ENCODE measurements around the gene BEST4. TPM values are rescaled to one million over a fixed set of nuclear protein-coding genes. Genes with fewer than 3 reads are reported as not detected.
"Not testable (repeated sequence)": the region's sequence is repeated elsewhere in the genome, so short reads cannot be mapped to it uniquely, and the experiment has no call there.

Gene BEST4
- total RNA-seq, 5 donors from 2014 or later (not counting 1 experiment from before 2014, with no cell fraction given): 0.75 to 2.4 (median 1.6) TPM

DNA sequence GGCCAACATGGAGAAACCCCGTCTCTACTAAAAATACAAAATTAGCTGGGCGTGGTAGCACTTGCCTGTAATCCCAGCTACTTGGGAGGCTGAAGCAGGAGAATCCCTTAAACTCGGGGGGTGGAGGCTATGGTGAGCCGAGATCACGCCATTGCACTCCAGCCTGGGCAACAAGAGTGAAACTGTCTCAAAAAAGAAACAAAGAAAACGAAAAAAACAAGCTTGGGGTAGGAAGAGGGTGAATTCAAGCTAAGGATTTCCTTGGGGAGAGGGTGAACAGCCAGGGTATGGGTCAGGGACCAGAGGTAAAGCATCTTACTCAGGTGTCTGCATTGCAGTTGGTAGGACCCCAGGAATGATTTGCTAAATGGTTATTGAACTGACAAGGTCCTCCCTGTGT is 21.5 kb downstream of the BEST4 start:
- not testable (repeated sequence) for H3K27me3 Mint-ChIP-seq; H3K9me3 ChIP-seq; ATAC-seq (replicated peaks in 1 of 4); H3K9me3 Mint-ChIP-seq; H3K4me3 ChIP-seq (ENCODE audit: control insufficient read depth in 1 of 2, extremely low read depth in 1 of 2, low read length in 1 of 2); H3K4me1 ChIP-seq (ENCODE audit: control insufficient read depth in 1 of 2, extremely low read depth in 1 of 2, insufficient read depth in 2 of 2, low read length in 2 of 2); H3K4me3 Mint-ChIP-seq; H3K36me3 Mint-ChIP-seq; H3K4me1 Mint-ChIP-seq; H3K36me3 ChIP-seq (ENCODE audit: control insufficient read depth in 2 of 2, extremely low read depth in 1 of 2, insufficient read depth in 1 of 2, low read length in 1 of 2); DNase-seq; H3K27me3 ChIP-seq (replicated peaks in 1 of 2; ENCODE audit: control insufficient read depth in 2 of 2, extremely low read depth in 1 of 2, insufficient read depth in 2 of 2, low read length in 1 of 2); H3K27ac Mint-ChIP-seq; H3K27ac ChIP-seq (ENCODE audit: low read length)
- WGBS (ENCODE audit: insufficient coverage): 98% methylated on average over 4 of the region's 6 CpGs
- POLR2A ChIA-PET: interaction anchor here (0.6 to 0.7 kb wide), 2 partner anchors 9 to 531 kb away, joined by 3 read pairs; partner anchors contain the start of gene RPS8 (in 1 of the 2)
- CTCF ChIA-PET: interaction anchor here (0.6 to 0.9 kb wide), 2 partner anchors 21 to 38 kb away, joined by 3 read pairs; no protein-coding TSS in a partner anchor

DNA sequence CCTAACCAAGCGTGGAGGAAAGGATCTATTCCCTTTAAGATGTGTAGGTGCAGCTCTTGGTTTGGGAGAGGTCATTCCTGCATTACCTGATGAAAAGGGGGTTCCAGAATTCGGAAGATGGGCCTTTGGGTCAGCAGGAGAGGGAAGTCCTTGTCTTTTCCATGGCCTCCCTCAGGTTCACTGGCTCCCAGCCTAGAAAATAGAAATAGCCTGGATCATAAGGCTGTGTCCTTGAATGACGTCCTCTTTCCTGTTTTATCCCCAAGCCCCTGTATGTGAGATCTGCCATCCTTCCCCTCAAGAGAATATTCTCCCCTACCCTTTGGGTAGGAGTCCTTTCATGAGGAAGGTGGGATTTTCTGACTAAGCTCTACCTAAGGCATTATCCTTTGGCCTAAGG is 27.1 kb downstream of the BEST4 start:
- Mint-ChIP-seq H3K4me1 (peaks cover 0 to 7% (median 3%) of the 10 kb centered on the region in 3 donors), H3K36me3 (no peaks in the 10 kb centered on the region), H3K4me3 (no peak overlapping the region), H3K27me3 (no peaks in the 10 kb centered on the region), H3K9me3 (no peaks in the 10 kb centered on the region), H3K27ac (no peak overlapping the region)
- Histone ChIP-seq H3K9me3 (no peaks in the 10 kb centered on the region), H3K36me3 (ENCODE audit: control insufficient read depth in 2 of 2, extremely low read depth in 1 of 2, insufficient read depth in 1 of 2, low read length in 1 of 2) (peaks cover 0 to 7% of the 10 kb centered on the region in 2 donors), H3K4me3 (ENCODE audit: control insufficient read depth in 1 of 2, extremely low read depth in 1 of 2, low read length in 1 of 2) (no peak overlapping the region), H3K4me1 (ENCODE audit: control insufficient read depth in 1 of 2, extremely low read depth in 1 of 2, insufficient read depth in 2 of 2, low read length in 2 of 2) (peaks cover 0 to 7% of the 10 kb centered on the region in 2 experiments), H3K27me3 (replicated peaks in 1 of 2; ENCODE audit: control insufficient read depth in 2 of 2, extremely low read depth in 1 of 2, insufficient read depth in 2 of 2, low read length in 1 of 2) (no peaks in the 10 kb centered on the region), H3K27ac (ENCODE audit: low read length) (no peak overlapping the region)
- DNase-seq: no peak
- 92% methylated on average over 2 of the region's 3 CpGs for WGBS (ENCODE audit: insufficient coverage)
- ATAC-seq (replicated peaks in 1 of 4): no peak
- POLR2A ChIA-PET: interaction anchor here (0.5 to 0.6 kb wide), 2 partner anchors 310 to 543 kb away, joined by 4 to 5 read pairs; no protein-coding TSS in a partner anchor
- CTCF ChIA-PET: no interaction called here

DNA sequence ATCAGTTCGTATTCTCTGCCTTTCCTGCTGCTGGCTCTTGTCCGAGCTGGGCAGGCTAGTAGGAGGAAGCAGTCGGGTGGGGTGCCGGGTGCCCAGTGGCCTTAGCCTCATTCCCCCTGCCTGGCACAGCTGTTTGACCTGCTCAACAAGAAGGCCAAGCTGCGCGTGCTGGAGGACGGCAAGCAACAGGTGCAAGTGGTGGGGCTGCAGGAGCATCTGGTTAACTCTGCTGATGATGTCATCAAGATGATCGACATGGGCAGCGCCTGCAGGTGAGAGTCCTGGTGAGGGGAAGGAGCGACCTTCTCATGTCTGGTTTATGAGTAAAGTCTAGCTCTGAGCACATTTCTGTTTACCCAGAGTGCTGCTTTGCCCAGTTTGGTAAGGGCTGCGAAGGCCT is 28.9 kb downstream of the BEST4 start:
- ATAC-seq (replicated peaks in 1 of 4): no peak
- Mint-ChIP-seq H3K9me3 (no peaks in the 10 kb centered on the region), H3K4me1 (peaks cover 0 to 7% (median 3%) of the 10 kb centered on the region in 3 donors), H3K36me3 (no peaks in the 10 kb centered on the region), H3K4me3 (no peak overlapping the region), H3K27ac (no peak overlapping the region), H3K27me3 (no peaks in the 10 kb centered on the region)
- DNase-seq: no peak
- peaks cover 0 to 7% of the 10 kb centered on the region in 2 experiments for H3K4me1 ChIP-seq (ENCODE audit: control insufficient read depth in 1 of 2, extremely low read depth in 1 of 2, insufficient read depth in 2 of 2, low read length in 2 of 2)
- POLR2A ChIA-PET: no interaction called here
- H3K36me3 ChIP-seq (ENCODE audit: control insufficient read depth in 2 of 2, extremely low read depth in 1 of 2, insufficient read depth in 1 of 2, low read length in 1 of 2): peaks cover 0 to 7% of the 10 kb centered on the region in 2 donors
- no peaks in the 10 kb centered on the region for H3K27me3 ChIP-seq (replicated peaks in 1 of 2; ENCODE audit: control insufficient read depth in 2 of 2, extremely low read depth in 1 of 2, insufficient read depth in 2 of 2, low read length in 1 of 2)
- CTCF ChIA-PET: interaction anchor here in 1 of 2 donors (0.5 kb wide), 1 partner anchor 38 kb away, joined by 3 read pairs; no protein-coding TSS in a partner anchor
- H3K4me3 ChIP-seq (ENCODE audit: control insufficient read depth in 1 of 2, extremely low read depth in 1 of 2, low read length in 1 of 2): no peak overlapping the region
- no peak overlapping the region for H3K27ac ChIP-seq (ENCODE audit: low read length)
- H3K9me3 ChIP-seq: no peaks in the 10 kb centered on the region
- 99% methylated on average over 11 of the region's 11 CpGs for WGBS (ENCODE audit: insufficient coverage)

DNA sequence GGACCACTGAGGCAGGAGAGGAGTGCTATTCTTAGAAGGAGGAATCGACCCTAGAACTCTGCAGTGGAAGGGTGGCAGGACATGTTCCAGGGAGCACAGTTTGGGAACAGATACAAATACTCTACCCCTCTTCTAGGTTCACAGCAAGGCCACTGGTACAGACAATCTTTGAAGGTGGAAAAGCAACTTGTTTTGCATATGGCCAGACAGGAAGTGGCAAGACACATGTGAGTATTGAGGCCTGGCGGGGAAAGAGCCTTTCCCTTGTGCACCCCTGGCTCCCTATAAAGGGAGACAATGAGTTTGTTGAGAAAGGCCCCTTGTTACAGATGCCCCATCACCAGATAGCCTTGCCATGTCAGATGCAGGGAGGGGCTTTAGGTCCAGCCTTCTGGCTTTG is 30.6 kb downstream of the BEST4 start:
- Histone ChIP-seq H3K4me3 (ENCODE audit: control insufficient read depth in 1 of 2, extremely low read depth in 1 of 2, low read length in 1 of 2) (no peak overlapping the region), H3K36me3 (ENCODE audit: control insufficient read depth in 2 of 2, extremely low read depth in 1 of 2, insufficient read depth in 1 of 2, low read length in 1 of 2) (peaks cover 0 to 3% of the 10 kb centered on the region in 2 donors), H3K27me3 (replicated peaks in 1 of 2; ENCODE audit: control insufficient read depth in 2 of 2, extremely low read depth in 1 of 2, insufficient read depth in 2 of 2, low read length in 1 of 2) (no peaks in the 10 kb centered on the region), H3K4me1 (ENCODE audit: control insufficient read depth in 1 of 2, extremely low read depth in 1 of 2, insufficient read depth in 2 of 2, low read length in 2 of 2) (peaks cover 0 to 7% of the 10 kb centered on the region in 2 experiments), H3K9me3 (no peaks in the 10 kb centered on the region), H3K27ac (ENCODE audit: low read length) (no peak overlapping the region)
- POLR2A ChIA-PET: interaction anchor here in 1 of 2 donors (0.6 kb wide), 1 partner anchor 56 kb away, joined by 3 read pairs; no protein-coding TSS in a partner anchor
- H3K36me3 Mint-ChIP-seq: no peaks in the 10 kb centered on the region
- ATAC-seq (replicated peaks in 1 of 4) (no peak), DNase-seq (no peak)
- H3K4me1 Mint-ChIP-seq: peaks cover 3 to 11% (median 5%) of the 10 kb centered on the region in 3 donors
- no peaks in the 10 kb centered on the region for H3K27me3 Mint-ChIP-seq
- CTCF ChIA-PET: no interaction called here
- no peak overlapping the region for H3K4me3 Mint-ChIP-seq
- no peak overlapping the region for H3K27ac Mint-ChIP-seq
- H3K9me3 Mint-ChIP-seq: no peaks in the 10 kb centered on the region
- WGBS (ENCODE audit: insufficient coverage): no CpG with 5 or more reads among the region's 2 CpGs

DNA sequence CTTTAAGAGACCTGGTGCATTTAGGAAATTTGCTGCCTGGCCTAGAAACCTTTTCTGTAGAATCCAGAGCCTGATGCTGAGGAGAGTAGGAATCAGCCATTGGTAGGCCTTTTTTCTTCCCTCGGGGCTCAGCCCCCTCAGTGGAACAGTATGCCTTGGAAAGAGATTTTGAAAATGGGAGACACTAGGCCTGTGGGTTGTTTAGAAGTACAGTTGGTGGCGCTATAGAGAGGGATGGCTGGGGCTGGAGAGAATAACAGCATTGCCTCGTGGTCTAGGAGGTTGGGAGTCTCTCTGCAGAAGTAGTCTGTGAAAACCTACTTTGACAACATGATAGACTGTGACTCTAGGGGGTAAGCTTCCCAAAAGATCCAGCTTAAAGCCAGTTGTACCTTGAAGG is 40.1 kb downstream of the BEST4 start:
- no peak for ATAC-seq (replicated peaks in 1 of 4)

DNA sequence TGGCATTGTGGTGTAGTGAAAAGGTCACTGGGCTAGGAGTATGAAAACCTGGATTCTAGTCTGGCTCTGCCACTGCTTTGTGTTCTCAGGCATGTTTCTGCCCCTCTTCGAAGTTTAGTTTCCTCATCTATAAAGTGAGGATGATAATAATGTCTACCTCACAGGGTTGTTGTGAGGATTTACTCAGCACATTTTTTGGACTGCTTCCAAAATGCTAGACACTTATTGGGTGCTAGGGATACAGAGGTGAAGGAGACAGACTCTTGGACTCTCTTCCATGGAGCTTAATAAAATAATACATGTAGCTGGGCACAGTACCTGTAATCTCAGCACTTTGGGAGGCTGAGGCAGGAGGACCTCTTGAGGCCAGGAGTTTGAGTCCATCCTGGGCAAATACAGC is 44.8 kb downstream of the BEST4 start:
- Mint-ChIP-seq H3K4me3 (no peak overlapping the region), H3K36me3 (no peaks in the 10 kb centered on the region), H3K4me1 (peaks cover 18 to 23% (median 22%) of the 10 kb centered on the region in 3 donors), H3K9me3 (no peaks in the 10 kb centered on the region), H3K27ac (no peak overlapping the region), H3K27me3 (no peaks in the 10 kb centered on the region)
- Histone ChIP-seq H3K27ac (ENCODE audit: low read length) (no peak overlapping the region), H3K4me1 (ENCODE audit: control insufficient read depth in 1 of 2, extremely low read depth in 1 of 2, insufficient read depth in 2 of 2, low read length in 2 of 2) (peaks cover 5 to 16% of the 10 kb centered on the region in 2 experiments), H3K9me3 (no peaks in the 10 kb centered on the region), H3K36me3 (ENCODE audit: control insufficient read depth in 2 of 2, extremely low read depth in 1 of 2, insufficient read depth in 1 of 2, low read length in 1 of 2) (no peaks in the 10 kb centered on the region), H3K4me3 (ENCODE audit: control insufficient read depth in 1 of 2, extremely low read depth in 1 of 2, low read length in 1 of 2) (no peak overlapping the region), H3K27me3 (replicated peaks in 1 of 2; ENCODE audit: control insufficient read depth in 2 of 2, extremely low read depth in 1 of 2, insufficient read depth in 2 of 2, low read length in 1 of 2) (peaks cover 0 to 6% of the 10 kb centered on the region in 2 experiments)
- no CpG with 5 or more reads among the region's 1 CpG for WGBS (ENCODE audit: insufficient coverage)
- ChIA-PET CTCF (interaction anchor here (0.7 to 1.2 kb wide), 4 partner anchors 12 to 1605 kb away, joined by 3 to 4 read pairs (median 3); no protein-coding TSS in a partner anchor), POLR2A (interaction anchor here in 1 of 2 donors (0.8 kb wide), 1 partner anchor 14 kb away, joined by 4 read pairs; no protein-coding TSS in a partner anchor)
- DNase-seq (no peak), ATAC-seq (replicated peaks in 1 of 4) (no peak)

More for the DNA sequence above, 40.1 kb downstream of the BEST4 start:
- Mint-ChIP-seq H3K9me3 (no peaks in the 10 kb centered on the region), H3K4me3 (no peak overlapping the region), H3K27ac (no peak overlapping the region), H3K4me1 (peaks cover 0 to 6% (median 5%) of the 10 kb centered on the region in 3 donors), H3K27me3 (no peaks in the 10 kb centered on the region), H3K36me3 (no peaks in the 10 kb centered on the region)
- no peaks in the 10 kb centered on the region for H3K9me3 ChIP-seq
- H3K4me3 ChIP-seq (ENCODE audit: control insufficient read depth in 1 of 2, extremely low read depth in 1 of 2, low read length in 1 of 2): no peak overlapping the region
- H3K27me3 ChIP-seq (replicated peaks in 1 of 2; ENCODE audit: control insufficient read depth in 2 of 2, extremely low read depth in 1 of 2, insufficient read depth in 2 of 2, low read length in 1 of 2): no peaks in the 10 kb centered on the region
- no peak for DNase-seq
- H3K36me3 ChIP-seq (ENCODE audit: control insufficient read depth in 2 of 2, extremely low read depth in 1 of 2, insufficient read depth in 1 of 2, low read length in 1 of 2): no peaks in the 10 kb centered on the region
- ChIA-PET POLR2A (interaction anchor here (0.6 to 0.7 kb wide), 2 partner anchors 26 to 742 kb away, joined by 3 to 6 read pairs; no protein-coding TSS in a partner anchor), CTCF (interaction anchor here (0.5 to 1.0 kb wide), 4 partner anchors 19 to 1825 kb away, joined by 3 to 5 read pairs (median 4); no protein-coding TSS in a partner anchor)
- H3K27ac ChIP-seq (ENCODE audit: low read length): no peak overlapping the region
- peaks cover 0 to 4% of the 10 kb centered on the region in 2 experiments for H3K4me1 ChIP-seq (ENCODE audit: control insufficient read depth in 1 of 2, extremely low read depth in 1 of 2, insufficient read depth in 2 of 2, low read length in 2 of 2)
- WGBS (ENCODE audit: insufficient coverage): 92% methylated on average over 2 of the region's 3 CpGs

Data from T-cell (primary cell).